Liver (tissue), 3 donors: ENCODE measurements around the gene ATP2B1.

ENCODE experiments used
- JUND ChIP-seq, 2 donors: IDR thresholded peaks; 2 replicates each; pipeline ENCODE4 v1.6.1; 2016; ENCODE audit warnings: antibody characterized with exemption in 2 of 2
- RAD21 ChIP-seq, 2 donors: IDR thresholded peaks; 2 replicates each; pipeline ENCODE4 v1.6.1; 2016; ENCODE audit warnings: antibody characterized with exemption in 2 of 2, mild to moderate bottlenecking in 2 of 2
- TF ChIP-seq, protein P1 (sequence below): fragments of 150-350 bp; IDR thresholded peaks from 2 replicates; pipeline ENCODE4 v1.5.1; 2017; ENCODE audit warnings: improper control_type of control experiment, low read depth, low read length; ENCODE audit not compliant: missing input control
- TF ChIP-seq, protein P2 (sequence below): IDR thresholded peaks from 2 replicates; pipeline ENCODE4 v1.6.1; 2016; ENCODE audit warnings: antibody characterized with exemption
- donor health status: healthy.
- donor health status: healthy.

DNA sequence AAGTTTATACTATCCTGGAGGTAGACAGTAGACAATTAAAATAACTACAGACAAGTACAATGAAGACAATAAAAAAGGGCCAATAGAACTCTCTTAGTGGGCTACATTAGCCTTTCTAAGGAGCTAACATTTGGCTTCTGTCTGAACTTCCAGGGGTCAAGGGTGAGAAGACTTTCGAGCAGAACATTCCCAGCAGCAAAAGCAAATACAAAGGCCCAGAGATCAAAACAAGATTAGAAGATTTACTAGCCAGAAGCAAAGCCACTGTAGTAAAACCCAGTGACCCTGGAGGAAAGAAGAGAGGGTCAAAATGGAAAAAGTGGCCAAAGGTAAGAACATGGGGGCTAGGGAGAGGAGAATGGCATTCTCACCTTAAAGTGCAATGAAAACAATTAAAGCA is 63.2 kb downstream of the ATP2B1 start:
- TF ChIP-seq JUND (IDR thresholded peaks at IDR 0.05), result no peak
- TF ChIP-seq, protein P1, sequence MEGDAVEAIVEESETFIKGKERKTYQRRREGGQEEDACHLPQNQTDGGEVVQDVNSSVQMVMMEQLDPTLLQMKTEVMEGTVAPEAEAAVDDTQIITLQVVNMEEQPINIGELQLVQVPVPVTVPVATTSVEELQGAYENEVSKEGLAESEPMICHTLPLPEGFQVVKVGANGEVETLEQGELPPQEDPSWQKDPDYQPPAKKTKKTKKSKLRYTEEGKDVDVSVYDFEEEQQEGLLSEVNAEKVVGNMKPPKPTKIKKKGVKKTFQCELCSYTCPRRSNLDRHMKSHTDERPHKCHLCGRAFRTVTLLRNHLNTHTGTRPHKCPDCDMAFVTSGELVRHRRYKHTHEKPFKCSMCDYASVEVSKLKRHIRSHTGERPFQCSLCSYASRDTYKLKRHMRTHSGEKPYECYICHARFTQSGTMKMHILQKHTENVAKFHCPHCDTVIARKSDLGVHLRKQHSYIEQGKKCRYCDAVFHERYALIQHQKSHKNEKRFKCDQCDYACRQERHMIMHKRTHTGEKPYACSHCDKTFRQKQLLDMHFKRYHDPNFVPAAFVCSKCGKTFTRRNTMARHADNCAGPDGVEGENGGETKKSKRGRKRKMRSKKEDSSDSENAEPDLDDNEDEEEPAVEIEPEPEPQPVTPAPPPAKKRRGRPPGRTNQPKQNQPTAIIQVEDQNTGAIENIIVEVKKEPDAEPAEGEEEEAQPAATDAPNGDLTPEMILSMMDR, result no peak
- no peak for TF ChIP-seq RAD21 (IDR thresholded peaks at IDR 0.05)
- TF ChIP-seq, protein P2, sequence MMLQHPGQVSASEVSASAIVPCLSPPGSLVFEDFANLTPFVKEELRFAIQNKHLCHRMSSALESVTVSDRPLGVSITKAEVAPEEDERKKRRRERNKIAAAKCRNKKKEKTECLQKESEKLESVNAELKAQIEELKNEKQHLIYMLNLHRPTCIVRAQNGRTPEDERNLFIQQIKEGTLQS, result no peak
